Panc1 (cell line): ENCODE measurements around the gene PRKD3. TPM values are rescaled to one million over a fixed set of nuclear protein-coding genes. Genes with fewer than 3 reads are reported as not detected.
"Not testable (repeated sequence)": the region's sequence is repeated elsewhere in the genome, so short reads cannot be mapped to it uniquely, and the experiment has no call there.

Experiments used
- ATAC-seq: fragments of 200-7000 bp; cut with Tn5 transposase; 2 replicates; pipeline ENCODE4 v1.9.1; 2020; ENCODE audit warnings: mild to moderate bottlenecking, moderate library complexity
- BruUV-seq: library from RNA; stranded (reverse); fragments of 400-500 nt; replicated peaks from 2 replicates; lab custom pipeline; 2021; lab: Mats Ljungman, UMichigan
- CTCF ChIA-PET: fragments of 300-600 bp; sonication (Branson Sonifier 250); formaldehyde crosslinking; loops from one replicate; lab custom pipeline; 2022; ENCODE audit warnings: antibody characterized with exemption; lab: Charles Lee
- POLR2A ChIA-PET: fragments of 300-600 bp; sonication (Branson Sonifier 250); formaldehyde crosslinking; loops from one replicate; lab custom pipeline; 2022; ENCODE audit warnings: antibody characterized with exemption; lab: Charles Lee
- DNase-seq: peaks from one replicate; pipeline ENCODE4 v3.0.0-alpha.2; 2010; ENCODE audit warnings: low read depth, low spot score
- H3K27ac ChIP-seq: 2 replicates; pipeline ENCODE4 v1.5.1; 2011; ENCODE audit warnings: mild to moderate bottlenecking, low read length, inconsistent platforms
- H3K27me3 ChIP-seq: fragments of 200-500 bp; sonication (Bioruptor generic); 2 replicates; pipeline ENCODE4 v1.6.0; 2014; ENCODE audit warnings: low read length, inconsistent platforms; ENCODE audit not compliant: control insufficient read depth, insufficient read depth
- H3K36me3 ChIP-seq: fragments of 200-500 bp; sonication (Bioruptor generic); 2 replicates; pipeline ENCODE4 v1.5.1; 2014; ENCODE audit warnings: inconsistent platforms, mild to moderate bottlenecking, low read length, moderate library complexity; ENCODE audit not compliant: control insufficient read depth, insufficient read depth
- H3K4me1 ChIP-seq: 2 replicates; pipeline ENCODE4 v1.5.1; 2011; ENCODE audit warnings: inconsistent platforms, mild to moderate bottlenecking, low read length, moderate library complexity; ENCODE audit not compliant: control insufficient read depth, insufficient read depth
- H3K4me3 ChIP-seq, 2 experiments: 2 replicates each; pipeline ENCODE4 v1.5.1; 2011 to 2012; ENCODE audit warnings: low read depth in 2 of 2, low read length in 2 of 2, mild to moderate bottlenecking in 2 of 2, inconsistent platforms in 1 of 2, moderate library complexity in 1 of 2
- H3K9me3 ChIP-seq: fragments of 200-500 bp; sonication (Bioruptor generic); 2 replicates; pipeline ENCODE4 v1.5.1; 2014; ENCODE audit warnings: low read depth, mild to moderate bottlenecking, inconsistent platforms, low read length, moderate library complexity; ENCODE audit not compliant: control insufficient read depth, insufficient read depth
- CTCF ChIP-seq: fragments of 450-650 bp; IDR thresholded peaks from 2 replicates; pipeline ENCODE4 v1.5.1; 2017; ENCODE audit warnings: mild to moderate bottlenecking
- POLR2AphosphoS5 ChIP-seq: IDR thresholded peaks from 2 replicates; pipeline ENCODE4 v1.6.1; 2012; ENCODE audit warnings: mild to moderate bottlenecking, low read depth, low read length, moderate library complexity
- REST ChIP-seq, 2 experiments: IDR thresholded peaks; 2 replicates each; pipeline ENCODE4 v1.6.1; 2011 to 2012; ENCODE audit warnings: low read depth in 2 of 2, control low read depth in 1 of 2, low read length in 1 of 2, mild to moderate bottlenecking in 1 of 2, moderate library complexity in 1 of 2; ENCODE audit not compliant: insufficient read depth in 1 of 2
- SIN3A ChIP-seq: IDR thresholded peaks from 2 replicates; pipeline ENCODE4 v1.6.1; 2012; ENCODE audit warnings: low read depth, mild to moderate bottlenecking, low read length, moderate library complexity, borderline replicate concordance; ENCODE audit not compliant: insufficient read depth
- TCF7L2 ChIP-seq: IDR thresholded peaks from 2 replicates; pipeline ENCODE4 v1.6.1; 2011; ENCODE audit warnings: mild to moderate bottlenecking, low read depth, low read length, inconsistent platforms
- in situ Hi-C: cut with HindIII; loops from 2 replicates; pipeline ENCODE4 v1.10.0; 2016; ENCODE audit warnings: low sequenced_read_pairs, low pct_unique_long_range_greater_than_20kb
- intact Hi-C: fragments of 100-400 bp; cut with micrococcal nuclease; formaldehyde crosslinking; loops from one replicate; pipeline ENCODE4 v1.10.0; 2022; ENCODE audit not compliant: unreplicated experiment
- total RNA-seq: library from RNA; stranded (reverse); gene quantifications from one replicate; pipeline ENCODE4 v1.2.1, GENCODE V29; 2021; ENCODE audit not compliant: unreplicated experiment

The PRKD3 gene
- total RNA-seq, 1 experiment from 2014 or later = 21.8 TPM

GRCh38 chr2:37297632-37298031 is 27.0 kb downstream of the PRKD3 start:
- in situ Hi-C loops = no loop called here
- H3K27ac ChIP-seq = no peak overlapping the region
- no peak for DNase-seq
- no peaks in the 10 kb centered on the region for H3K36me3 ChIP-seq
- no TSS peak for BruUV-seq
- TF ChIP-seq TCF7L2 (no peak), POLR2AphosphoS5 (no peak), SIN3A (no peak), REST (IDR thresholded peaks at IDR 0.05; ENCODE audit: insufficient read depth in 1 of 2, low read depth in 2 of 2, low read length in 1 of 2) (no peak), CTCF (no peak)
- no peaks in the 10 kb centered on the region for H3K9me3 ChIP-seq
- no peak for ATAC-seq
- CTCF ChIA-PET = no interaction called here
- no peak overlapping the region for H3K4me3 ChIP-seq
- no peaks in the 10 kb centered on the region for H3K27me3 ChIP-seq
- no peaks in the 10 kb centered on the region for H3K4me1 ChIP-seq
- intact Hi-C loops = no loop called here
- POLR2A ChIA-PET = no interaction called here

GRCh38 chr2:37295469-37296073 is 29.1 kb downstream of the PRKD3 start:
- Histone ChIP-seq H3K36me3 (no peaks in the 10 kb centered on the region), H3K4me1 (no peaks in the 10 kb centered on the region), H3K27me3 (no peaks in the 10 kb centered on the region), H3K4me3 (no peak overlapping the region), H3K9me3 (no peaks in the 10 kb centered on the region), H3K27ac (no peak overlapping the region)
- no TSS peak for BruUV-seq
- POLR2A ChIA-PET = interaction anchor here (0.5 kb wide), 1 partner anchor 616 kb away, joined by 3 read pairs; no protein-coding TSS in a partner anchor
- intact Hi-C loops = no loop called here
- ATAC-seq = no peak
- TF ChIP-seq POLR2AphosphoS5 (no peak), SIN3A (no peak), REST (IDR thresholded peaks at IDR 0.05; ENCODE audit: insufficient read depth in 1 of 2, low read depth in 2 of 2, low read length in 1 of 2) (no peak), TCF7L2 (no peak), CTCF (no peak)
- no peak for DNase-seq
- in situ Hi-C loops = no loop called here
- CTCF ChIA-PET = no interaction called here

DNA sequence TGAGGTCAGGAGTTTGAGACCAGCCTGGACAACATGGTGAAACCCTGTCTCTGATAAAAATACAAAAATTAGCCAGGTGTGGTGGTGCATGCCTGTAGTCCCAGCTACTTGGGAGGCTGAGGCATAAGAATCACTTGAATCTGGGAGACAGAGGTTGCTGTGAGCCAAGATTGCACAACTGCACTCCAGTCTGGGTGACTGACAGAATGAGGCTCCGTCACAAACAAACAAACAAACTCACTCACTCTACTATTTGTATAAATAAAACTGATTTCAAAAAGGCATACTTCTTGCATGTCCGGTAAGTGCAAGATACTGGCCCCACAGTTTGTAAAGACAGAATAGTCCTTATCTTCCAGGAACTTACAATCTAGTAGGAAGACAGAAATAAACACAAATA is 29.8 kb downstream of the PRKD3 start:
- in situ Hi-C loops, CTCF ChIA-PET, POLR2A ChIA-PET, H3K9me3 ChIP-seq, intact Hi-C loops, H3K27me3 ChIP-seq, DNase-seq, ATAC-seq, H3K27ac ChIP-seq, H3K36me3 ChIP-seq, H3K4me1 ChIP-seq, BruUV-seq, H3K4me3 ChIP-seq: not testable (repeated sequence)
